B cell (primary cell): ENCODE measurements around the gene GSTA4. TPM values are rescaled to one million over a fixed set of nuclear protein-coding genes. Genes with fewer than 3 reads are reported as not detected.
A peak's percentile ranks its signal among the peaks of the same experiment; 100 is the strongest.

ENCODE experiments used
- ATAC-seq: fragments of 200-7000 bp; cut with Tn5 transposase; one replicate; pipeline ENCODE4 v1.10.0; 2021; ENCODE audit warnings: low read depth, mild to moderate bottlenecking, moderate number of reproducible peaks, moderate library complexity
- CTCF ChIA-PET: fragments of 350-600 bp; sonication (Branson Sonifier 250); formaldehyde crosslinking; loops from one replicate; lab custom pipeline; 2021; ENCODE audit warnings: antibody characterized with exemption, inconsistent platforms; lab: Charles Lee
- POLR2A ChIA-PET: fragments of 350-600 bp; sonication (Branson Sonifier 250); formaldehyde crosslinking; loops from one replicate; lab custom pipeline; 2021; ENCODE audit warnings: antibody characterized with exemption; lab: Charles Lee
- DNase-seq: peaks from one replicate; pipeline ENCODE4 v3.0.0; 2013
- H2AFZ ChIP-seq: 2 replicates; pipeline ENCODE4 v1.6.1; 2012; ENCODE audit warnings: mild to moderate bottlenecking, low read depth, low read length; ENCODE audit not compliant: insufficient read depth, poor library complexity, severe bottlenecking
- H3K27ac ChIP-seq, 2 donors: 1 replicate in 1 of 2; 2 replicates in 1 of 2; pipeline ENCODE4 v1.5.1; 2012 to 2013; ENCODE audit warnings: low read length in 2 of 2, mild to moderate bottlenecking in 2 of 2, moderate library complexity in 1 of 2
- H3K27me3 ChIP-seq, 4 experiments: fragments of 200-600 bp in 1 of 4; sonication (generic) in 1 of 4; replicated peaks in 1 of 4; 1 replicate in 2 of 4; 2 replicates in 2 of 4; pipeline versions ENCODE4 v1.6.1 to v1.7.0; 2013 to 2016; ENCODE audit warnings: low read length in 3 of 4, mild to moderate bottlenecking in 2 of 4, mixed read lengths in 1 of 4, moderate library complexity in 1 of 4; ENCODE audit not compliant: insufficient read depth in 4 of 4, control insufficient read depth in 3 of 4; ENCODE audit errors: control extremely low read depth in 1 of 4
- H3K36me3 ChIP-seq, 2 experiments: replicated peaks in 1 of 2; 1 replicate in 1 of 2; 2 replicates in 1 of 2; pipeline versions ENCODE4 v1.6.1 to v1.7.1; 2013; ENCODE audit warnings: low read length in 1 of 2; ENCODE audit not compliant: insufficient read depth in 2 of 2, control insufficient read depth in 1 of 2; ENCODE audit errors: control extremely low read depth in 1 of 2, extremely low read depth in 1 of 2
- H3K4me1 ChIP-seq, 2 donors: fragments of 200-600 bp in 1 of 2; sonication (generic) in 1 of 2; 1 replicate in 1 of 2; 2 replicates in 1 of 2; pipeline versions ENCODE4 v1.5.1 to v1.6.1; 2013 to 2017; ENCODE audit warnings: low read length in 2 of 2; ENCODE audit not compliant: control insufficient read depth in 2 of 2, insufficient read depth in 2 of 2
- H3K4me2 ChIP-seq: replicated peaks from 2 replicates; pipeline ENCODE3; 2012; ENCODE audit warnings: mild to moderate bottlenecking, low read depth, low read length; ENCODE audit not compliant: poor library complexity, severe bottlenecking
- H3K4me3 ChIP-seq, 5 experiments: fragments of 200-600 bp in 1 of 5; sonication (generic) in 1 of 5; 1 replicate in 3 of 5; 2 replicates in 2 of 5; pipeline versions ENCODE4 v1.5.1 to v1.7.0; 2011 to 2016; ENCODE audit warnings: low read length in 4 of 5, mild to moderate bottlenecking in 4 of 5, low read depth in 2 of 5, control low read depth in 1 of 5, moderate library complexity in 1 of 5; ENCODE audit not compliant: insufficient read depth in 1 of 5; ENCODE audit errors: control extremely low read depth in 1 of 5, extremely low read depth in 1 of 5
- H3K79me2 ChIP-seq: fragments of 200-600 bp; sonication (generic); one replicate; pipeline ENCODE4 v1.6.0; 2016; ENCODE audit warnings: low read length; ENCODE audit not compliant: control insufficient read depth, insufficient read depth
- H3K9ac ChIP-seq: fragments of 200-600 bp; sonication (generic); 2 replicates; pipeline ENCODE4 v1.6.1; 2017; ENCODE audit warnings: mild to moderate bottlenecking, low read length, moderate library complexity
- H3K9me3 ChIP-seq, 3 donors: one replicate each; pipeline versions ENCODE4 v1.6.1 to v1.7.1; 2013; ENCODE audit warnings: low read length in 2 of 3; ENCODE audit not compliant: control insufficient read depth in 2 of 3, insufficient read depth in 1 of 3; ENCODE audit errors: control extremely low read depth in 1 of 3
- H4K20me1 ChIP-seq: 2 replicates; pipeline ENCODE4 v1.6.0; 2012; ENCODE audit warnings: mild to moderate bottlenecking, low read length; ENCODE audit not compliant: insufficient read depth, control insufficient read depth, poor library complexity, severe bottlenecking
- H3K27ac Mint-ChIP-seq: one replicate; pipeline ENCODE4 v1.8.0; 2021; ENCODE audit warnings: mixed read lengths
- H3K27me3 Mint-ChIP-seq: one replicate; pipeline ENCODE4 v1.8.0; 2021; ENCODE audit warnings: mixed read lengths
- H3K4me1 Mint-ChIP-seq: one replicate; pipeline ENCODE4 v1.8.0; 2021; ENCODE audit warnings: mixed read lengths
- H3K4me3 Mint-ChIP-seq: one replicate; pipeline ENCODE4 v1.8.0; 2021; ENCODE audit warnings: mixed read lengths
- H3K9me3 Mint-ChIP-seq: one replicate; pipeline ENCODE4 v1.8.0; 2022; ENCODE audit warnings: mixed read lengths; ENCODE audit not compliant: insufficient read depth
- EZH2 ChIP-seq: IDR thresholded peaks from 2 replicates; pipeline ENCODE4 v1.6.1; 2012; ENCODE audit warnings: borderline replicate concordance, low read depth, mild to moderate bottlenecking, moderate library complexity, low read length; ENCODE audit not compliant: insufficient read depth, poor library complexity, severe bottlenecking
- WGBS: methylation state at CpG from one replicate; pipeline ENCODE4 v1.1.5; 2013; ENCODE audit warnings: missing lambda C conversion rate; ENCODE audit not compliant: insufficient coverage; 5-methylcytosine and 5-hydroxymethylcytosine counted together
- intact Hi-C: fragments of 100-400 bp; cut with micrococcal nuclease; formaldehyde crosslinking; loops from one replicate; pipeline ENCODE4 v1.10.0; 2022
- polyA plus RNA-seq: library from polyadenylated mRNA; depleted of rRNA; stranded (reverse); fragments of >200 nt; gene quantifications from 2 replicates; pipeline ENCODE4 v1.2.3, GENCODE V29; 2012
- total RNA-seq, 2 donors: library from RNA; stranded (reverse); fragments of 120-200 nt in 1 of 2; gene quantifications; 1 replicate in 1 of 2; 2 replicates in 1 of 2; pipeline versions ENCODE4 v1.2.3 to v1.2.4, GENCODE V29; 2013 to 2022
- TF ChIP-seq, protein P1 (sequence below): fragments of 200-600 bp; IDR thresholded peaks from one replicate; pipeline ENCODE4 v1.8.0; 2022; ENCODE audit warnings: antibody characterized with exemption, mild to moderate bottlenecking

GSTA4 gene
- total and polyA plus RNA-seq, 2 donors (not counting 1 experiment from before 2014, with no cell fraction given) = 1.7 to 4.9 TPM

DNA sequence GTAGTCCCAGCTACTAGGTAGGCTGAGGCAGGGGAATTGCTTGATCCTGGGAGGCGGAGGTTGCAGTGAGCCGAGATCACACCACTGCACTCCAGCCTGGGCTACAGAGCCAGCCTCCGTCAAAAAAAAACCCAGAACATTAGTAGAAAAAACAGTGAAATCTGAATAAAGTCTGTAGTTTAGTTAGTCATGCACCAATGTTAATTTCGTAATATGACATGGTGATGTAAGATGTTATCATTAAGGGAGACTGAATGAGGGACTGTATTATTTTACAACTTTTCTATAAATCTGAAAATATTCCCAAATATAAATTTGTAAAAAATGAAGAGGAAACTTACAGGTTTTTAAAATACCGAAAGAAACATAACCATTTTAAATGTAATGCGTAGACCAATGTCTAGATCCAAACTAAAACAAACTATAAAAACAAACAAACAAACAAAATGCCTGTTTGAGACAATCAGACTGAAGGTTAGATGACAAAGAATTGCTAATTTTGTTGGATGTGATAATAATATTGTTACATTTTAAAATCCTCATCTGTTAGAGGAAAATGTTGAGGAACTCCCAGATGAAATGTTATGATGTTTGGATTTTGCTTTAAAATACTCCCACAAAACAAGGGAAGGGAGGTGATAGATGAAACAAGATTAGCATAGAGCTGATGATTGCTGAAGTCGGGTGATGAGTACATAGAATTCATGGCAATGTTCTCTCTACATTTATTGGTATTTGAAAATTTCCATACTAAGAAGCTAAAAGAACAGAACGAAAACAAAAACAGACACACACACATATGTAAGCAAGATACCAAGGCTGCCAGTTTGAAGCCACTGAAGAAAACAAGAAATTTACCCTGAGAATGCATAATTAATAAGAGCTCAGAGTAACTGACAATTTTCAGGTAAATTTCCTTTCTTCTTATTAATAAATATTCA lies 1.8 kb downstream of the GSTA4 start:
- ATAC-seq (no peak), DNase-seq (no peak)
- Histone ChIP-seq H3K79me2 (no peaks in the 10 kb centered on the region), H3K9me3 (peaks cover 0 to 3% (median 0%) of the 10 kb centered on the region in 3 donors), H3K36me3 (no peaks in the 10 kb centered on the region), H3K4me1 (peaks cover 8 to 14% of the 10 kb centered on the region in 2 donors), H2AFZ (peak overlapping the region; percentile 92), H3K27me3 (no peaks in the 10 kb centered on the region), H3K27ac (no peak overlapping the region), H3K4me3 (no peak overlapping the region), H4K20me1 (no peaks in the 10 kb centered on the region), H3K9ac (no peak overlapping the region), H3K4me2 (peak overlapping the region; percentile 84)
- Mint-ChIP-seq H3K27me3 (peaks cover 4% of the 10 kb centered on the region), H3K4me3 (peak overlapping the region; percentile 40), H3K4me1 (peaks cover 23% of the 10 kb centered on the region), H3K9me3 (no peaks in the 10 kb centered on the region), H3K27ac (no peak overlapping the region)
- ChIA-PET POLR2A (no interaction called here), CTCF (interaction anchor here (1.0 to 3.2 kb wide), 3 partner anchors 10 to 74 kb away, joined by 3 to 12 read pairs (median 5); partner anchors contain the start of gene FBXO9)
- no CpG with 5 or more reads among the region's 8 CpGs for WGBS
- no peak for TF ChIP-seq EZH2
- TF ChIP-seq, protein P1, sequence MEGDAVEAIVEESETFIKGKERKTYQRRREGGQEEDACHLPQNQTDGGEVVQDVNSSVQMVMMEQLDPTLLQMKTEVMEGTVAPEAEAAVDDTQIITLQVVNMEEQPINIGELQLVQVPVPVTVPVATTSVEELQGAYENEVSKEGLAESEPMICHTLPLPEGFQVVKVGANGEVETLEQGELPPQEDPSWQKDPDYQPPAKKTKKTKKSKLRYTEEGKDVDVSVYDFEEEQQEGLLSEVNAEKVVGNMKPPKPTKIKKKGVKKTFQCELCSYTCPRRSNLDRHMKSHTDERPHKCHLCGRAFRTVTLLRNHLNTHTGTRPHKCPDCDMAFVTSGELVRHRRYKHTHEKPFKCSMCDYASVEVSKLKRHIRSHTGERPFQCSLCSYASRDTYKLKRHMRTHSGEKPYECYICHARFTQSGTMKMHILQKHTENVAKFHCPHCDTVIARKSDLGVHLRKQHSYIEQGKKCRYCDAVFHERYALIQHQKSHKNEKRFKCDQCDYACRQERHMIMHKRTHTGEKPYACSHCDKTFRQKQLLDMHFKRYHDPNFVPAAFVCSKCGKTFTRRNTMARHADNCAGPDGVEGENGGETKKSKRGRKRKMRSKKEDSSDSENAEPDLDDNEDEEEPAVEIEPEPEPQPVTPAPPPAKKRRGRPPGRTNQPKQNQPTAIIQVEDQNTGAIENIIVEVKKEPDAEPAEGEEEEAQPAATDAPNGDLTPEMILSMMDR = no peak
- intact Hi-C loops = loop anchor here (10.0 kb wide), 2 partner anchors 492 to 498 kb away; no protein-coding TSS in a partner anchor

DNA sequence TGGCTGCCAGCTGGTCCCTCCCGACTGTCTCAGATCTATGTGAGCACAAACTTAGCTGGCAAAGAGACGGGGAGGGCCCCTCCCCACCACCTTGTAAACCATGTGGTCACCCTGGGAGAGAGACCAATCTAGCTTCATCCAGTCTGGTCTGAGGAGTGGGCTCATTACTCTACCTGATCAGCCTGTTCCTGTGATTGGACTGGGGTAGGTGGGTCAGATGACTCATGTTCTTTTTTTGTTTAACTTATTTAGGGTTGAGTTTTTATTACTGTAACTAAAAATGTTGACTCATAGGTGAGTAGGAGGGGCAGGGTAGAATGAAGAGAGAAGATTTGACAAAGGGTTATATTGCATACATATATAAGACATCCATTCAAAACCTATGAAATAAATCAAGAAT lies 4.7 kb downstream of the GSTA4 start:
- H3K4me2 ChIP-seq = no peak overlapping the region

More for the DNA sequence above, 4.7 kb downstream of the GSTA4 start:
- Histone ChIP-seq H3K9me3 (peaks cover 0 to 3% (median 0%) of the 10 kb centered on the region in 3 donors), H2AFZ (no peak overlapping the region), H3K36me3 (no peaks in the 10 kb centered on the region), H3K9ac (no peak overlapping the region), H3K27me3 (no peaks in the 10 kb centered on the region), H3K4me3 (no peak overlapping the region), H4K20me1 (no peaks in the 10 kb centered on the region), H3K4me1 (peaks cover 9% of the 10 kb centered on the region in 2 donors), H3K79me2 (no peaks in the 10 kb centered on the region), H3K27ac (no peak overlapping the region)
- Mint-ChIP-seq H3K9me3 (no peaks in the 10 kb centered on the region), H3K27me3 (peaks cover 7% of the 10 kb centered on the region), H3K27ac (no peak overlapping the region), H3K4me1 (peaks cover 20% of the 10 kb centered on the region), H3K4me3 (no peak overlapping the region)
- DNase-seq (no peak), ATAC-seq (no peak)
- TF ChIP-seq, protein P1 = no peak
- TF ChIP-seq EZH2 = no peak
- ChIA-PET POLR2A (no interaction called here), CTCF (no interaction called here)
- intact Hi-C loops = loop anchor here (10.0 kb wide), 2 partner anchors 494 to 496 kb away; no protein-coding TSS in a partner anchor
- 100% methylated on average over 1 of the region's 2 CpGs for WGBS
